SW 1271 (cell line): Measurements from ENCODE around the gene TRPM5.
"Not testable (repeated sequence)": the region's sequence is repeated elsewhere in the genome, so short reads cannot be mapped to it uniquely, and the experiment has no call there.

Experiments
- DNase-seq, 2 experiments: peaks; one replicate each; lab custom pipeline; 2025; lab: John Stamatoyannopoulos, UW

The TRPM5 gene, protein sequence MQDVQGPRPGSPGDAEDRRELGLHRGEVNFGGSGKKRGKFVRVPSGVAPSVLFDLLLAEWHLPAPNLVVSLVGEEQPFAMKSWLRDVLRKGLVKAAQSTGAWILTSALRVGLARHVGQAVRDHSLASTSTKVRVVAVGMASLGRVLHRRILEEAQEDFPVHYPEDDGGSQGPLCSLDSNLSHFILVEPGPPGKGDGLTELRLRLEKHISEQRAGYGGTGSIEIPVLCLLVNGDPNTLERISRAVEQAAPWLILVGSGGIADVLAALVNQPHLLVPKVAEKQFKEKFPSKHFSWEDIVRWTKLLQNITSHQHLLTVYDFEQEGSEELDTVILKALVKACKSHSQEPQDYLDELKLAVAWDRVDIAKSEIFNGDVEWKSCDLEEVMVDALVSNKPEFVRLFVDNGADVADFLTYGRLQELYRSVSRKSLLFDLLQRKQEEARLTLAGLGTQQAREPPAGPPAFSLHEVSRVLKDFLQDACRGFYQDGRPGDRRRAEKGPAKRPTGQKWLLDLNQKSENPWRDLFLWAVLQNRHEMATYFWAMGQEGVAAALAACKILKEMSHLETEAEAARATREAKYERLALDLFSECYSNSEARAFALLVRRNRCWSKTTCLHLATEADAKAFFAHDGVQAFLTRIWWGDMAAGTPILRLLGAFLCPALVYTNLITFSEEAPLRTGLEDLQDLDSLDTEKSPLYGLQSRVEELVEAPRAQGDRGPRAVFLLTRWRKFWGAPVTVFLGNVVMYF (N-terminal part only)

DNA sequence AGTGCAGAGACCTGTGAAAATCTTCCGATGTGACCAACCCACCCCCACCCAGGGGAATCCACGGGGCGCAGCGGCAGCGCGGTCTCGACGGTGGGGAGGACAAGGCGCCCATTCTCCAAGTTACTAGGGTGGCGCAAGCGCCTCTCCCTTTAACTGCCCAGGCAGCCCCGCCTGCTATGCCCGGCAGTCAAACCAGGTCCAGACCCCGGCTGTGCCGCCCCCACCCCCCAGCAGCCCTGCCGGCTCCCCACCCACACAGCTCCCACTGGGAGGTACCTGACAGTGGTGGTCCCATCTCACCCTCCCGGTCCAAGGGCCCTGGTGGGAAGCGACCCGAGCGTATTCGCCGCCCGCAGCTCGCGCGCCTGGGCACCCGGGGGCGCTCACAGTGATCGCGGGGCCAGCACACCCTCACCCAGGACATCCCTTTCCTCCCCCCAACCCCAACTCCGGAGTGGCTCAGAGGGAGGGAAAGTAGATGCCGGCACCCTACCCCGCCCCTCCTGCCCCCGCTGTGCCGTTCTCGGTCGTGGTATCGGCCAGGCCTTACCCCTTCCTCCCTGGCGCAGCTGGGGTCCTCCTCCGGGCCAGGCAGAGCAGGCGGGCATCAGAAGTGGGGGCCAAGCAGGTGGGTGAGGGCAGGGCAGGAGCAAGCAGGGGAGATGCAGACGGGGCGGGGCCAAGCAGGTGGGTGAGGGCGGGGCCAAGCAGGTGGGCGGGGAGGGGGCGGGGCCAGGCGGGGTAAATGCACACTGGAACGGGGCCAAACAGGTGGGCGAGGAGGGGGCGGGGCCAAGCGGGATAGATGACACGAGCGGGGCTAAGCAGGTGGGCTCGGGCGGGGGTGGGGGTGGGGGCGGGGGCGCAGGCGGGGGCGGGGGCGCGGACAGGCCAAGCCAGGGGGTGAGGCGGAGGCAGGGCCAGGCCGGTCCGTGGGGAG, at the start of gene TRPM5:
Gene TRPM5, minus strand, starts transcription at position 634 of the 940 bp plus-strand sequence. CDS start 21,478 bp downstream, outside the sequence.
- DNase-seq = no peak

DNA sequence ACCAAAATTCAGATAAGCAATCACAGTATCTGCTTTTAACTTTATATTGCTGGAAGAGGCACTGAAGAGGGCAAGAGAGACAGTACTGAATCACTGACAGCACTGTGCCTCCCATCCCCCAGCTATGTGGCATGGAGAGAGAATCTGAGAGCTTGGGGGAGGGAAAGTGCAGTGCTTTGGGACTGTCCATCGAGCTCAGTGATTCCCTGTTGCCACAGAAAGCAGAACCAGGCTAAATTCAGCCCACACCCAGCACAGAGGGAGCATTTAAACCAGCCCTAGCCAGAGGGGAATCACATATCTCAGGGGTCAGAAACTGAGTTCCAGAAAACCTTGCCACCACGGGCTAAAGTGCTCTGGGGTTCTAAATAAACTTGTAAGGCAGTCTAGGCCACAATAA, 44.8 kb upstream of the TRPM5 start:
- no peak for DNase-seq

DNA sequence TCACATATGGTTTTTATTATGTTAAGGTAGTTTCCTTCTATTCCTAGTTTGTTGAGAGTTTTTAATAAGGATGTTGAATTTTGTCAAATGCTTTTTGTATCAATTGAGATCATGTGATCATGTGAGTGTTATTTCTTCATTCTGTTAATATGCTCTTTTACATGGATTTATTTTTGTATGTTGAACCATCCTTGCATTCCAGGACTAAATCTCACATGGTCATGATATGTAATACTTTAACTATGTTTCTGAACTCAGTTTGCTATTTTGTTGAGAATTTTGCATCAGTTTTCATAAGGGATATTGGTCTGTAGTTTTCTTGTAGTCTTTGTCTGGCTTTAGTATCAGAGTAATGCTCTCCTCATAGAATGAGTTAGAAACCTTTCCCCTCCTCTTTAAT, 43.7 kb upstream of the TRPM5 start:
- no peak for DNase-seq

DNA sequence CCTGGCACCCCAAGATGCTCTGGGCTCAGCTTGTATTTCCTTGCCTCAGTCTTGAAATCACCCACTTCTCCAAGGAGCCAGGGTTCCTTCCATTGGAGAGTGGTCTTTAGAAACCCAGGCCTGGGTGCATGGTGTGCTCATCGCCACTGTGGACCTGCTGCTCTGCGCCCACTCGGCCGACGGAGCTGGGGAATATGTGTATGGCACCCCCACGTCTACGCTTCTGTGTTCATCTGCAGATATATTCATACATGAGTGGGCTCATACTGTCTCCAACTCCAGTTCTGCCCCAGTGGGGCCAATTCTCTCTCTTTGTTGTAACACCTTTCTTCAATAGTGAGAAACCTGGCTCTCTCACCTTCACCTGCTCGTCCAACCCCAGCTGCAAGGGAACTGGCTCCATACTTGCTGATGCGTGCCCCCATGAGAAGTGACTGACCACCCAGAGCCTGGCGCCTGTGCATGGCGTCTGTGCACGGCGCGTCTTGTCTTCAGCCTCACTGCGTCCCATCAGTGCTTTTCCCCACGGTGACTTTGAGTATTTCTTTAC, 40.3 kb upstream of the TRPM5 start:
- no peak for DNase-seq

DNA sequence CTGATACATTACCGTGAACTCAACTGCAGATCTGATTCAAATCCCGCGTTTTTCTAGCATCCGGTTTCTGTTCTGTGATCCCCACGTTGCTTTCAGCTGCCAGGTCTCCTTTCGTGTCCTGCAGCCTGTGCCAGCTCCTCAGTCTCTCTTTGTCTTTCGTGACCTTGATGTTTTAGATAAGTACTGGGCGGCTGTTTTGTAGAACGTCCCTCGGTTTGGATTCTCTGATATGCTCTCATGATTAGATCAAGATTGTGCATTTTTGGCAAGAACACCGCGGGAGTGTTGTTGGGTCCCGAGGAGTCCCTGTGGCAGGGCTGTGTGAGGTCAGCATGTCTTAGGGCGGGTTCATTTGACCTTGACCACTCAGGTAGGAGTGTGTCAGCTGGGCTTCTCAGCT, 39.1 kb upstream of the TRPM5 start:
- DNase-seq = no peak

DNA sequence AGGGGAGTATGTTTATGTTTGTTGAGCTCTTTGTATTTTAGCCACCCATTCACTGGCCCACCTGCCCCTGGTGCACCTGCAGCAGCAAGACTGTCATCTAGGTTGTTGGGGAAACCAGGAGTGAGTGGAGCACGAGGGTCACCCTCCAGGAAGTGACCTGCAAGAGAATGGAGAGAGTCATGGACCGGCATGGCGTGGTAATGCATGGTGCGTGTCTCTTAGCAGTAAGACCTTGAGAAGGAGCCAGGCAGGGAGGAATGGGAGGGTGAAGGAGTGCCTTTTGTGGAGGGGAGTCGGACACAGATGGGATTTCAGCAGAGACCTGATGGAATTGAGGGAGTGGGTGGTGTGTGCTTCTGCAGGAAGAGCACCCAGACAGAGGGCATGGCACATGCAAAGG, 38.4 kb upstream of the TRPM5 start:
- no peak for DNase-seq

DNA sequence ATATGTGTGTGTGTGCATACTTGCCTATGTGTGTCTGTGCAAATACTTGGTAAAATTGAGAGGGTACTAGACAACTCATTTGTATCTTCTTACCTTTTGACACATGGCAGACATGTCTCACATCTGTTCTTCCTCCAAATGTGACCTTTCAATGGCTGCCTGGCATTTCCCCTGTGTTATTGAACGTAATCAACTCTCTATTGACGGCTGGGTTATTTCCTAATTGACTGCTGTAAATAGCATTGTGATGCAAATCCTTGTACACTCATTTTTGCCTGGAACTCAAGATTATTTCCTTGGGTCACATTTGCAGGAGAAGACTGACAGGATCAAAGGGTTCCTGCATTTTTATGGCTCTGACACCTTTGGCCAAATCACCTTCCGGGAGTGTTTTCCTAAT, 37.9 kb upstream of the TRPM5 start:
- DNase-seq = no peak

DNA sequence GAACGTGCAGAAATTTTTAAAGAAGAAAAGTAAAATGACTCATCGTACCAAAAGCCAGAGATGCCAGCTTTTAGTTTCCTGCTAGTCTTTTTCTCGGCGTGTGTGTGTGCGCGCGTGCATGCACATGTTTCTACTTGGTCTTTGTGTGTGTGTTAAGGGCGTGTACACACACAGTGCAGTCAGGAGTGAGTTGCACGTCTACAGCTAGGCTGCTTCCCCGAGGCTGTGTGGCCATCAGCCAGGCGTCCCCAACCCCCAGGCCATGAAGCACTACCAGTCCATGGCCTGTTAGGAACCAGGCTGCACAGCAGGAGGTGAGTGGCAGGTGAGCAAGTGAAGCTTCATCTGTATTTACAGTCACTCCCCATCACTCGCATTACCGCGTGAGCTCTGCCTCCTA, 36.9 kb upstream of the TRPM5 start:
- DNase-seq = no peak

DNA sequence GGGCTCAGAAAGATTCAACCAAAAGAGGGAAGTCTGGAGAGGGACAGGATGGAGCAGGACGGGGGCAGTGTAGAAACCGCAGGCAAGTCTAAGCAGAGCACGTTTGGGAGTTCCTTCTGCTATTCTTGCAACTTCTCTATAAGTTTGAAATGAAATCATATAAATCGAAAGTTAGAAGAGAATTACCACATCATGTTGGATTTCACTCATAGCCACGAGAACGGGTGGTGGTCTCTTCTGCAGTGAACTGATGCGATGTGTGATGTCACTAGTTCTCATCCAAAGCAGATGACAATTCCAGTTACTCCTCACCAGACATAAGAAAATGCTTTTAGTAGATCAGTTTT, 36.5 kb upstream of the TRPM5 start:
- no peak for DNase-seq

DNA sequence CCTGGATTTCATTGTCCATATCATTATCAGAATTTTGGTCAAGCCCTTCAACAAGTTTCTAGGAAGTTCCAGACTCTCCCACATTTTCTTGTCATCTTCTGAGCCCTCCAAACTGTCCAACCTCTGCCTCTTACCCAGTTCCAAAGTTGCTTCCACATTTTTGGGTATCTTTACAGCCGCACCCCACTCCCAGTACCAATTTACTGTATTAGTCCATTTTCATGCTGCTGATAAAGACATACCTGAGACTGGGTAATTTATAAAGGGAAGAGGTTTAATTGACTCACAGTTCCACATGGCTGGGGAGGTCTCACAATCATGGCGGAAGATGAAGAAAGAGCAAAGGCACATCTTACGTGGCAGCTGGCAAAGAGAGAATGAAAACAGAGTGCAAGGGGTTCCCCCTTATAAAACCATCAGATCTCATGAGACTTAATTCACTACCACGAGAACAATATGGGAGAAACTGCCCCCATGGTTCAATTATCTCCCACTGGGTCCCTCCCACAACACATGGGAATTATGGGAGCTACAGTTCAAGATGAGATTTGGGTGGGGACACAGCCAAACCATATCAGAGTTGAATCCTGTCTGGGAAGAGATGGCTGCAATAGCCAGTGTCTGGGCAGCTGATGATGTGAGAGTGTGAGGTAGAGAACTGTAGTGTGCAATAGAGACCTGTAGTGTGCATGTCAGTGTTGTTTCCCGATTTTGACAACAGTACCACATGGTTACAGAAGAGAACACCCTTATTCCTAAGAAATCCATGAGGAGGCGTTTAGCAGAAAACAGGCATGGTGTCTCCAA, 36.0 kb upstream of the TRPM5 start:
- not testable (repeated sequence) for DNase-seq

DNA sequence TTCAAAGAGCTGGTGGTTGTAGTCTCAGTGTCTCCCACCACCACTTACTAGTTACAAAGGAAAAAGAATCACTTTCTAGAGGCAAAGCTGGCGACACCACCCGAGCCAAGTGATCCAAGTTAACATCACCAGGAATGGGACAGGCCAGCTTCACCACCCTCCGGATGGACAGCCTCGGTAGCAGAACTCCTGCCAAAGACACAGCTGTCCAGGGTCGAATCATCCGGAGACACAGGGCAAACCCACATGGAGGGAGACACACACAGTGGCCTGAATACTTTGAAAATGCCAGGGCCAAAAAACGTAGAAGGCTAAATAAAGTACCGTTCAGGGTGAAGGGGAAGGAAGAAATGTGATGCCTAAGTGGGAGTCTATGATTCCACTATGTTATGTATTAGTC, 33.6 kb upstream of the TRPM5 start:
- no peak for DNase-seq

DNA sequence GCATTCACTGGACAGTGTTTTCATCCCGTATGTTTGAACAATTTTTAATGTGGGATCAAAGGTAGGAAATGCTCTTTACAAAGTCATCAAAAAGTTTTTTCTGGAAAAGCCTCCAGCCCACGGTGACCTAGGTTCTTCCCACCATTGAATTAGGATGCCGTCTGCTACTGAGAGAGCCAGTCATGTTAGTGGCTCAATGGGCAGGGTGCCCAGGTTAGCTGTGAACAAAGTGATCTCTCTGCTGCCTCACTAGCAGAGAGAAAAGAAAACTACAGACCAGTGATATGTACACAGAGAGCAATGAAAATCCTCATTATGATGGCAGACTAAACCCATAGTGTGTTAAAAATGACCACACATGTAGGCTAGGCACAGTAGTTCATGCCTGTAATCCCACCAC, 32.9 kb upstream of the TRPM5 start:
- DNase-seq = no peak

DNA sequence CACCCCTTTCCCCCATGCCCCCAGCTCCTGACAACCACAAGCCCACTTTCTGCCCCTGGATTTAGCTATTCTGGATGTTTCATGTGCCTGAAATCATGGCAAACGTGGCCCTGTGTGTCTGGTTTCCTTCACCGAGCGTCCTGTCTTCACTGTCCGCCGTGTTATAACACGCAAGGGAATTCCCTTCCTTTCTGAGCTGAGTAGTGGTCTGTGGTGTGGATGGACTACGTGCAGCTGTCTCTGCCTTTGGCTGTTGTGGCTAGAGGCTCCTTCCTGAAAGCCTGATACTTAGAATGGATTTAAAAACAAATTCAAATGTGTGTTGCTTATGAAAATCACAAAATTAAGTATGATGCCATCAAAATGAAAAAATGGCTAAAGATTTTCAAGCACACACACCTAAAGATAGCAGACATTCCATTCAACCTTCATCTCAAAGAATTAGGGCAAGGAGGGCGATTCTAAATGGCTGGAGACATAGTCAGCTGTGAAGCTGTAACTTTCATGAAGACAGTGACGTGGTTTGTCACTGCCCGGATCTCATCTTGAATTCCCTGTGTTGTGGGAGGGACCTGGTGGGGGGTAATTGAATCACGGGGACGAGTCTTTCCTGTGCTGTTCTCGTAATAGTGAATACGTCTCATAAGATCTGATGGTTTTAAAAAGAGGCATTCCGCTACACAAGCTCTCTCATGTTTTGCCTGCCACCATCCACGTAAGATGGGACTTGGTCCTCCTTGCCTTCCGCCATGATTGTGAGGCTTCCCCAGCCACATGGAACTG, 31.0 kb upstream of the TRPM5 start:
- DNase-seq = no peak

DNA sequence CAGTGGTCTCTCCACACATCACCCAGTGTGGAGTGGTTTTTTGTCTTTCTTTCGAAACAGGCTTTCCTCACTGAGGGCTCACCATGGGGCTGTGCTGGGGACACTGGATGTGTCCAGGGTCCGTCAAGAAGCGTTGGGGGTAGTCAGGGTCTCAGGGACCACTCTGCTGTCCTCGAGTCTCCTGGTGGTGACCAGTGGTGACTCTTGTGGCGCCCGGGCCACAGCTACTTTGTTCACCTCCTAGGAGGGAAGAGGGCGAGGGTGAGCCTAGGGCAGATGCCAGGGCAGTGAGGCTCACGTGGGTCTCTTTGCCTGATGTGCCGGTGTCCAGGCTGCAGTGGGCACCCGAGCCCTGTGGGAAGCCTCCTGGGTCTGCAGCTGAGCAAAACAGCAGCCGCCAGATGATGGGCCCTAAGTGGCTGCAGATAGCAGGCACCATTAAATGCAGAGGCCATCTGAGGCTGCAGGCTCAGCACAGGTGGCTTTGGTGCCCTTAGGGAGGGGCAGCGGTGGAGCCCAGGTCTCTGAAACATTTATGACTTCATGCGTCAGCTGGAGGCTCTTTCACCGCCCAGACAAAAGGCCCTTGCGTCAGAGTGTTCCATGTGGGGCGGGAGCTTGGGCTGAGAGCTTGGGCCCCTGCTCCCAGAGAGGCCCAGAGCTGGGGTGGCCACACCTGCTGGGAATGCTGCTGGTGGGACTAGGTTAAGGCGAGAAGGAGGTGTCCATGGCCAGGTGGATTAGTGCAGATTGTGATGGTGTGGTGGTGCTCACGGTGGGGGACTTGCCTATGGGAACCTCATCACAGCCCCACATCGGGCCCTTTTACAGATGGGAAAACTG, 30.0 kb upstream of the TRPM5 start:
- no peak for DNase-seq

DNA sequence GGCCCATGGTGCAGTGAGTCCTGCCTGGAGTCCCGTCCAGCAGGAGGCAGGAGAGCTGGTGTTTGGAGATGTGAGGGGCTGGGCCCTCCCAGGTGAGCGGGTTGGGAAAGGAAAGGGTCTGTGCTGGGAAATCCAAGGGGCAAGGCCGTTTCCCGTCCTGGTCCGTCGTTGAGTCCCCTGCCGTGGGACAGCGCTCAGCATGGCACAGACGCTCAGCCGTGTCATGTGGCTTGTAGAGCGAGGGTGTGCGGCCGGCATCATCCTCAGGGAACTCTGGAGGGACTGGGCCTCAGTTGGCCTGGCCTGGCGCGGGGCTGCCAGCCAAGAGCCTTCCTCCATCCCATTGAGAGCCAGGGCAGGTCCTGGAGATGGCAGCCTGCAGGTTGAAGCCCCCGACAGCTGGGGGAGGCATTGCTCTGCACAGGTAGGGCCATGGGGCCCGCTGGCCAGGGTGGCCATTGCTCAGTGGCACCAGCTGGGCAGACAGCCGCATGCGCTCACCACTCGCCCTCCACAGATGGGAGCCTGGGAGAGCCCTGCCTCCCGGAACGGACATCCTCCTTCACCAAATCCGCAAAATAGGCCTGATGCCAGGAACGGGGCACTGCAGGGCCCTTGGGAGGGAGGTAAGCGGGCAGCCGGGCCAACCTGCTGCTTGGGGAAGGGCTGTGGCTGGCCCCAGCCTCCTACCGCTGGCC, 29.2 kb upstream of the TRPM5 start:
- DNase-seq = no peak

DNA sequence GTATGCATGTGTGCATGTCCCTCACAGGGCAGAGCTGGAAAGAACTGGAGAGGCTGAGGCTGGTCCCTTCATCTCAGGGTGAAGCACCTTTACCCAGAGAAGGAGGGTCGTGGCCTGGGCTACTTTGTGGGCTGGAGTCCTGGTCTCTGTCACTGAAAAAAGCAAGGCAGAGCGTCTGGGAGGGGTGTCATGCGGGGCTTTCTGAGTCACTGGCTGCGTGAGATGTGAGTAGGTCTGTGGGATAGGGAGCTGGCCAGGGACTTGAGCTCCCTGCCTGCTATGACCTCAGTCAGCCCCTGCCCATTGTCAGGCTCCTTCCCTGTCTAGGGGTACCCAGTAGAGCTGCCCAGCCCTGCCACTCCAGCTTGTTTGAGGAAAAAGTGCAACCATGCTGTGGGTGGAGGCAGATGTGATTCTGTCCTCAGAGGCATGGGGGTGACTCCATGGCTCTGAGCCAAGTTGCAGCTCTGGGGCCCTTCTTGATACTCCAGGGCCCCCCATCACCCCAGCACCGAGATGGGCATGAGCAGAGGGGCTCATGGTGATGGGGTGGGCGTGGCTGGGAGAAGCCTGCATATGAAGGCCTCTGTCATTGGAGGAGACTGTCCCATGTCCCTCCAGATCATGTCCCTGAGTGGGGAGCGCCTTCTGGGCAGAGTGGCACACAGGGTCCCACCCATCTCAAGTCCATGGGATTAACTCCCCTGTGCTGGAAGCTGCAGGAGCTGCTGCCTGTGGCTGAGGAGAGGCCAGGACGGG, 28.3 kb upstream of the TRPM5 start:
- no peak for DNase-seq

DNA sequence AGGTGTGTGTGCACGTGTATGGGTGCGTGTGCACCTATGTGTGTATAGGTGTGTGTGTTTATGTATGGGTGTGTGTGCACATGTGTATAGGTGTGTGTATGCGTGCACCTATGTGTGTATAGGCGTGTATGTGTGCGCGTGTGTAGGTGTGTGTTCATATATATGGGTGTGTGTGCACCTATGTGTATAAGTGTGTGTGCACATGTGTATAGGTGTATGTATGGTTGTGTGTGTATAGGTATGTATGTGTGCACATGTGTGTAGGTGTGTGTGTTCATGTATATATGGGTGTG, 27.4 kb upstream of the TRPM5 start:
- DNase-seq = no peak

DNA sequence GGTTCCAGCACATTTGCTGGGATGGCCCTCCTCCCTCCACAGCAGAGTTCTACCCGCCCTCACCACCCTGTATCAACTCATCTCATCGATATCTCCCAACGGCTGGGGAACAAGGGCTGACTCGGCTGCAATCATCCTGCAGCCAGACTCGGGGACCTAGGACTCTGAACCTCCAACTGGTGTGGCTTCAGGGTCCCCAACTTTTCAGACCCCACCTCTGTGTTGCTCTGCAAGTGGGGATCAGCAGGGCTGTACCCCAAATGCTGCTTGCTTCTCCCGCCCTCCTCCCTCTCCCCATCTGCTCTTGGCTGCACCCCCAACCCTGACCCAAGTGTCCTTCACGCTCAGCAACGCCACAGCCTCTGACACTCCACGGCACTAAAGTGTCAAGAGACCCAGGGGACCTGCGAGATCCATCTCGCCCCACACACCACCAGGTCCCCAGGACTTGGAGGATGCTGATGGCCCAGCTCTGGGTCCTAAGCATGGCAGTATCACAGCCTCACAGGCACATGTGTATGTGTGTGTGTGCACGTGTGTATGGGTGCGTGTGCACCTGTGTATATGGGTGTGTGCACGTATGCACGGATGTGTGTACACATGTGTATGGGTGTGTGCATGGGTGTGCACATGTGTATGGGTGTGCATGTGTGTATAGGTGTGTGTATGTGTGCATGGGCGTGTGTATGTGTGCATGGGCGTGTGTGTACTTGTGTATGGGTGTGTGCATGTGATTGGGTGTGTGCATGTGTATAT, 26.9 kb upstream of the TRPM5 start:
- no peak for DNase-seq
